Heart left ventricle (tissue), 16 donors: Measurements from ENCODE around the gene COLEC12. TPM values are rescaled to one million over a fixed set of nuclear protein-coding genes. Genes with fewer than 3 reads are reported as not detected.
A peak's percentile ranks its signal among the peaks of the same experiment; 100 is the strongest.

Experiments
- ATAC-seq, 4 donors: fragments of 200-7000 bp; cut with Tn5 transposase; one replicate each; pipeline ENCODE4 v1.9.1; 2020 to 2022; ENCODE audit warnings: moderate library complexity in 4 of 4, mild to moderate bottlenecking in 3 of 4, moderate number of reproducible peaks in 1 of 4
- DNase-seq, 5 donors: peaks; one replicate each; pipeline ENCODE4 v3.0.0-alpha.2; 2020
- H3K27ac ChIP-seq, 12 donors: fragments of 200-600 bp; sonication (generic) in 4 of 12; one replicate each; pipeline versions ENCODE4 v1.5.0 to v1.8.0; 2016 to 2022; ENCODE audit warnings: mild to moderate bottlenecking in 2 of 12
- H3K27me3 ChIP-seq, 9 donors: fragments of 200-600 bp; sonication (generic) in 2 of 9; one replicate each; pipeline versions ENCODE4 v1.5.1 to v1.8.0; 2016 to 2022; ENCODE audit warnings: mild to moderate bottlenecking in 3 of 9
- H3K36me3 ChIP-seq, 9 donors: fragments of 200-600 bp; sonication (generic) in 2 of 9; one replicate each; pipeline versions ENCODE4 v1.5.0 to v1.8.0; 2018 to 2022; ENCODE audit warnings: mild to moderate bottlenecking in 2 of 9
- H3K4me1 ChIP-seq, 12 donors: fragments of 200-600 bp; sonication (generic) in 4 of 12; one replicate each; pipeline versions ENCODE4 v1.5.0 to v1.8.0; 2016 to 2022; ENCODE audit warnings: mild to moderate bottlenecking in 3 of 12
- H3K4me3 ChIP-seq, 12 donors: fragments of 200-600 bp; sonication (generic) in 4 of 12; one replicate each; pipeline versions ENCODE4 v1.5.0 to v1.8.0; 2017 to 2022; ENCODE audit warnings: mild to moderate bottlenecking in 9 of 12, moderate library complexity in 4 of 12
- H3K9me3 ChIP-seq, 12 donors: fragments of 200-600 bp; sonication (generic) in 4 of 12; one replicate each; pipeline versions ENCODE4 v1.5.0 to v1.8.0; 2016 to 2022; ENCODE audit warnings: mild to moderate bottlenecking in 1 of 12
- CTCF ChIP-seq, 12 donors: fragments of 200-600 bp; sonication (generic) in 4 of 12; IDR thresholded peaks; one replicate each; pipeline versions ENCODE4 v1.5.0 to v1.8.0; 2018 to 2022; ENCODE audit warnings: antibody characterized with exemption in 12 of 12, mild to moderate bottlenecking in 5 of 12
- POLR2A ChIP-seq, 2 donors: fragments of 450-650 bp; IDR thresholded peaks; one replicate each; pipeline ENCODE4 v1.6.1; 2017; ENCODE audit warnings: antibody characterized with exemption in 2 of 2, mild to moderate bottlenecking in 2 of 2, moderate library complexity in 2 of 2
- WGBS, 4 donors: extraction: QIAGEN DNeasy Blood & Tissue Kit in 2 of 4; methylation state at CpG; one replicate each; pipeline versions ENCODE4 v1.1.5 to v1.1.7; 2013 to 2018; 5-methylcytosine and 5-hydroxymethylcytosine counted together
- intact Hi-C, 10 donors: fragments of 100-400 bp; cut with DNase I; formaldehyde crosslinking; loops; one replicate each; pipeline versions ENCODE4 v1.11.1 to v1.14.2; 2022
- polyA plus RNA-seq, 2 donors: library from polyadenylated mRNA; stranded (reverse); fragments of 200-250 nt; gene quantifications; one replicate each; pipeline ENCODE4 v1.2.3, GENCODE V29; 2013
- total RNA-seq, 9 donors: library from RNA; depleted of rRNA in 2 of 9; stranded (reverse); fragments of >200 nt in 2 of 9; fragmentation: NEBNext Ultra II Directional in 3 of 9; extraction: Animal tissue kit (Norgen Biotek cat#: 25700) in 3 of 9; gene quantifications; one replicate each; pipeline versions ENCODE4 v1.1.0 to v1.2.4, GENCODE V29; 2016 to 2023
- donor health status: ischemic (EF 13 %, LVEDD 7.1; RV severe dilation, severe dysfunction).
- donor health status: healthy with polysubstance abuse.
- donor health status: DM: no; HTN: yes; CAD: no.
- donor health status: DM: no; HTN: no; CAD: no.
- donor health status: ischemic (EF 25% LVEDD 6.9; RV normal size, moderate dysfunction).
- donor health status: ischemic (EF 25% LVEDD 5.7; RV mildly dilated, moderate dysfunction).
- donor health status: healthy.
- donor health status: DM: yes; HTN: yes; CAD: no.
- donor health status: ischemic (EF 35%, LVEDD 5.7; RV mildly dilated, moderate dysfunction).
- donor health status: nonischemic (EF 11% LVEDD 7.7; RV severe dilation, severe dysfunction).
- donor health status: DM: yes; HTN: yes; CAD: no.
- donor health status: PGD.
- donor health status: ischemic (EF 29% LVEDD 5.4; RV normal size, mild dysfunction).
- donor health status: nonischemic (EF 23%, LVEDD 6.1; RV moderate dilation, normal function).

Gene COLEC12
- total and polyA plus RNA-seq, 11 donors, result 2.2 to 35.9 (median 7.9) TPM

GRCh38 chr18:519019-519879 is 18.7 kb upstream of the COLEC12 start:
- ATAC-seq (peak; percentile 79 to 85 (median 82)), DNase-seq (peak; percentile 54 to 76 (median 62))
- intact Hi-C loops, result loop anchor here in 1 of 10 donors (10.0 kb wide), 1 partner anchor 86 kb away; no protein-coding TSS in a partner anchor
- H3K27me3 ChIP-seq, result no peaks in the 10 kb centered on the region
- TF ChIP-seq CTCF (IDR thresholded peaks at IDR 0.05) (no peak), POLR2A (IDR thresholded peaks at IDR 0.05) (no peak)
- H3K4me3 ChIP-seq, result no peak overlapping the region
- 47 to 60% (median 53%) methylated on average over 11 of the region's 11 CpGs for WGBS, 4 donors
- peak overlapping the region in 7 of 12 donors; percentile 11 to 81 (median 56) for H3K27ac ChIP-seq
- no peaks in the 10 kb centered on the region for H3K36me3 ChIP-seq
- H3K4me1 ChIP-seq, result peaks cover 0 to 20% (median 5%) of the 10 kb centered on the region in 12 donors
- no peaks in the 10 kb centered on the region for H3K9me3 ChIP-seq

GRCh38 chr18:518081-518480 is 17.6 kb upstream of the COLEC12 start:
- 79 to 88% (median 82%) methylated on average over 3 of the region's 3 CpGs for whole genome bisulfite sequencing, 4 donors
- no peaks in the 10 kb centered on the region for H3K36me3 ChIP-seq
- no peaks in the 10 kb centered on the region for H3K9me3 ChIP-seq
- DNase-seq (no peak), ATAC-seq (no peak)
- no peaks in the 10 kb centered on the region for H3K27me3 ChIP-seq
- no peak overlapping the region for H3K27ac ChIP-seq
- H3K4me1 ChIP-seq, result peaks cover 0 to 18% (median 5%) of the 10 kb centered on the region in 12 donors
- H3K4me3 ChIP-seq, result no peak overlapping the region
- TF ChIP-seq CTCF (IDR thresholded peaks at IDR 0.05) (no peak), POLR2A (IDR thresholded peaks at IDR 0.05) (no peak)
- intact Hi-C loops, result loop anchor here in 1 of 10 donors (10.0 kb wide), 1 partner anchor 87 kb away; no protein-coding TSS in a partner anchor

GRCh38 chr18:515838-516237 is 15.3 kb upstream of the COLEC12 start:
- H3K9me3 ChIP-seq, result no peaks in the 10 kb centered on the region
- 47 to 62% (median 51%) methylated on average over 4 of the region's 4 CpGs for WGBS, 4 donors
- H3K4me1 ChIP-seq, result peaks cover 0 to 18% (median 5%) of the 10 kb centered on the region in 12 donors
- TF ChIP-seq CTCF (IDR thresholded peaks at IDR 0.05) (no peak), POLR2A (IDR thresholded peaks at IDR 0.05) (no peak)
- ATAC-seq (no peak), DNase-seq (no peak)
- intact Hi-C loops, result loop anchor here in 1 of 10 donors (10.0 kb wide), 1 partner anchor 89 kb away; no protein-coding TSS in a partner anchor
- H3K27me3 ChIP-seq, result no peaks in the 10 kb centered on the region
- no peak overlapping the region for H3K27ac ChIP-seq
- no peak overlapping the region for H3K4me3 ChIP-seq
- no peaks in the 10 kb centered on the region for H3K36me3 ChIP-seq

GRCh38 chr18:515156-515815 is 14.8 kb upstream of the COLEC12 start:
- DNase-seq, result no peak
- 75 to 86% (median 85%) methylated on average over 36 to 42 of the region's 44 CpGs for whole genome bisulfite sequencing, 4 donors
- TF ChIP-seq CTCF (IDR thresholded peaks at IDR 0.05) (no peak), POLR2A (IDR thresholded peaks at IDR 0.05) (no peak)

More at GRCh38 chr18:515156-515815, 14.8 kb upstream of the COLEC12 start:
- Histone ChIP-seq H3K27me3 (no peaks in the 10 kb centered on the region), H3K9me3 (no peaks in the 10 kb centered on the region), H3K4me1 (peaks cover 0 to 18% (median 5%) of the 10 kb centered on the region in 12 donors), H3K4me3 (no peak overlapping the region), H3K36me3 (no peaks in the 10 kb centered on the region), H3K27ac (no peak overlapping the region)
- intact Hi-C loops, result loop anchor here in 1 of 10 donors (10.0 kb wide), 1 partner anchor 90 kb away; no protein-coding TSS in a partner anchor
- ATAC-seq, result no peak
